Mucosa of descending colon (tissue), 3 donors: ENCODE measurements around the gene CDH15. TPM values are rescaled to one million over a fixed set of nuclear protein-coding genes. Genes with fewer than 3 reads are reported as not detected.

ENCODE experiments used
- ATAC-seq: fragments of 200-7000 bp; cut with Tn5 transposase; one replicate; pipeline ENCODE4 v1.9.1; 2020; ENCODE audit warnings: mild to moderate bottlenecking, moderate library complexity
- DNase-seq, 3 donors: peaks; one replicate each; pipeline ENCODE4 v3.0.0-alpha.2; 2020
- H3K36me3 ChIP-seq: fragments of 200-600 bp; one replicate; pipeline ENCODE4 v1.8.0; 2021; ENCODE audit warnings: low read depth, mild to moderate bottlenecking
- H3K4me1 ChIP-seq: fragments of 200-600 bp; one replicate; pipeline ENCODE4 v1.8.0; 2021; ENCODE audit warnings: low read depth, mild to moderate bottlenecking
- H3K4me3 ChIP-seq: fragments of 200-600 bp; one replicate; pipeline ENCODE4 v1.8.0; 2021; ENCODE audit warnings: mild to moderate bottlenecking
- H3K9me3 ChIP-seq: fragments of 200-600 bp; one replicate; pipeline ENCODE4 v1.8.0; 2021; ENCODE audit warnings: mild to moderate bottlenecking
- CTCF ChIP-seq: fragments of 200-600 bp; IDR thresholded peaks from one replicate; pipeline ENCODE4 v1.8.0; 2022; ENCODE audit warnings: antibody characterized with exemption, mild to moderate bottlenecking
- intact Hi-C, 2 donors: fragments of 100-400 bp; cut with DNase I in 1 of 2; cut with micrococcal nuclease in 1 of 2; formaldehyde crosslinking; loops; one replicate each; pipeline versions ENCODE4 v1.11.0 to v1.11.1; 2022; cut with DNase I, micrococcal nuclease
- total RNA-seq, 3 donors: library from RNA; stranded (reverse); fragmentation: NEBNext Ultra II Directional in 2 of 3; extraction: Animal tissue kit (Norgen Biotek cat#: 25700) in 2 of 3; gene quantifications; one replicate each; pipeline versions ENCODE4 v1.2.1 to v1.2.4, GENCODE V29; 2021 to 2023
- donor health status: DM: no; HTN: no; CAD: no; lungs with moderate emphysema.
- donor health status: DM: no; HTN: no; CAD: no.
- donor health status: DM: no; HTN: yes; CAD: no.

Gene CDH15
- total RNA-seq, 3 donors from 2014 or later = not detected

GRCh38 chr16:89141884-89142267, 29.7 kb upstream of the CDH15 start:
- no peaks in the 10 kb centered on the region for H3K36me3 ChIP-seq
- intact Hi-C loops = no loop called here
- peaks cover 3% of the 10 kb centered on the region for H3K9me3 ChIP-seq
- DNase-seq (peak in 2 of 3 donors; percentile 14 to 44), ATAC-seq (no peak)
- no peak overlapping the region for H3K4me3 ChIP-seq
- no peak for TF ChIP-seq CTCF
- no peaks in the 10 kb centered on the region for H3K4me1 ChIP-seq

DNA sequence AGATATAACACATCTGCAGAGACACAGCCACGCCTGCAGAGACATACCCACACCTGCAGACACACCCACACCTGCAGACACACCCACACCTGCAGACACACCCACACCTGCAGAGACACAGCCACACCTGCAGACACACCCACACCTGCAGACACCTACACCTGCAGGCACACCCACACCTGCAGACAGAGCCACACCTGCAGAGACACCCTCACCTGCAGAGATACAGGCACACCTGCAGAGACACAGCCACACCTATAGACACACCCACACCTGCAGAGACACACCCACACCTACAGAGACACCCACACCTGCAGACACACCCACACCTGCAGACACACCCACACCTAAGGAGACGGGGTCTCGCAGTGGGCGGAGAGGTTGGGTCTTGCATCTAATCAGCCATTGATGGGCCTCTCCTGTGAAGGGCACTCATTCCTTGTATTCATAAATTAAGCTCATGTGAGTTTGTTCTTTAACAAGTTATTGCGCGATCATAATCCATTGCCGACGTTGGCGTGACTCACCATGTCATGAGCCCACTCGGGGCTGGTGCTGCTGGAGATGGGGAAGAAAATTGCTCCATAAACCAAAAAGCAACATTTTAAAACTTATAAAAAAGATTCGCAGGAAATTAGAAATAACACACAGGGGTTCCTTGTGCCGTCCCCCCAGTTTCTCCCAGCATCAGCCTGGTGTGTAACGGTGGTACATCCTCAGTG, 28.9 kb upstream of the CDH15 start:
- TF ChIP-seq CTCF = no peak
- intact Hi-C loops = no loop called here
- Histone ChIP-seq H3K4me1 (no peaks in the 10 kb centered on the region), H3K4me3 (no peak overlapping the region), H3K36me3 (no peaks in the 10 kb centered on the region), H3K9me3 (peaks cover 3% of the 10 kb centered on the region)
- ATAC-seq (peak; percentile 74), DNase-seq (peak in 2 of 3 donors; percentile 41 to 54)

GRCh38 chr16:89143201-89143741, 28.3 kb upstream of the CDH15 start:
- H3K4me1 ChIP-seq = no peaks in the 10 kb centered on the region
- TF ChIP-seq CTCF = no peak
- no peaks in the 10 kb centered on the region for H3K36me3 ChIP-seq
- H3K4me3 ChIP-seq = no peak overlapping the region
- intact Hi-C loops = no loop called here
- ATAC-seq (no peak), DNase-seq (peak in 2 of 3 donors; percentile 22 to 39)
- peaks cover 3% of the 10 kb centered on the region for H3K9me3 ChIP-seq

DNA sequence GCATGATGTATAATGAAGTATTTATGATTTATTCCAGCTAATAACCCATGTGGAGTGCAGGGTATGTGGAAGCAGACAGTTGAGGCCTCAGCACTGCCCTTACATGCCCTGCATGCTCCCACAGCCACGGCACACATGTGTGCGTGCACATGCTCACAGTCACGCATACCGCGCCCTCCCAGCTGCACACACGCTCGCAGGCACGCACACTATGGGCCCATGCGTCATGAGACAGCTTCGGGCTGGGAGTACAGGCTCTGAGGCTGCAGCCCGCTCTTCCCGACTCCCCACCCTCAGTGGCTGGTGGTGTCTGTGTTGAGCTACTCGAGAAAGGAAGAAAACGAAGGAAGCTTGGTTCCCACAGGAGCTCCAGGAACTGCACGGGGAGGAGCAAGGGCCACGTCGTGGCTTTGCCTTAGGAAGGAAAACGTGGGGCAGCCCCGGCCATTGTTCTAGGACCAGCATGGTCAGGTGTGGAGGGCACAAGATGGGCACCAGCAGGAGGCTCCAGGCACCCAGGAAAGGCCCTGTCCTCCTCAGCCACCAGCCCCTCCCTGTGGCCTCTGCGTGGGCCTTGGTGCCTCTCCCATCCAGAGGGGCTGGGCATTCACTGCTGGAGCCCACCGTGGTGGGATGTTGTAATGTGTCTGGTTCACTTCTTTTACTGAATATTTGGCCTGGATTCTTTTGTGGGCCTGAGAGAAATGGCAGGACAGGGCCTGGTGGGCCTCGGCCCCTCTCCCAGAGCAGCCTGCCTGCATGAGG, 27.5 kb upstream of the CDH15 start:
- DNase-seq = peak in 2 of 3 donors; percentile 10 to 31
- H3K9me3 ChIP-seq = peaks cover 3% of the 10 kb centered on the region
- intact Hi-C loops = no loop called here
- TF ChIP-seq CTCF = no peak
- H3K4me1 ChIP-seq = no peaks in the 10 kb centered on the region
- no peak overlapping the region for H3K4me3 ChIP-seq
- no peaks in the 10 kb centered on the region for H3K36me3 ChIP-seq
- ATAC-seq = no peak

- no peaks in the 10 kb centered on the region for H3K36me3 ChIP-seq
- no peaks in the 10 kb centered on the region for H3K4me1 ChIP-seq
- ATAC-seq (no peak), DNase-seq (peak in 2 of 3 donors; percentile 6 to 29)
- TF ChIP-seq CTCF = no peak
- intact Hi-C loops = no loop called here
- H3K9me3 ChIP-seq = peaks cover 3% of the 10 kb centered on the region
- H3K4me3 ChIP-seq = no peak overlapping the region
These were observed 26.9 kb upstream of the CDH15 start for GRCh38 chr16:89144681-89145080.
